Measurements from ENCODE around the gene UCP2. TPM values are rescaled to one million over a fixed set of nuclear protein-coding genes. Genes with fewer than 3 reads are reported as not detected.

The UCP2 gene
- total and polyA plus RNA-seq, 9 of the 15 experiments (the other 6 are each of a cell fraction or from before 2014, with no cell fraction given): 19.2 to 216 (median 87.9) TPM

GRCh38 chr11:74024261-74025029 is 41.8 kb upstream of the UCP2 start (continued):
- TF ChIP-seq TAF15 (IDR thresholded peaks at IDR 0.05; ENCODE audit: low read depth, low read length) (no peak), CHD4 (IDR thresholded peaks at IDR 0.05; ENCODE audit: insufficient read depth, insufficient replicate concordance, low read depth, low read length, poor library complexity, severe bottlenecking) (no peak), CAMTA2 (CRISPR knock-in tag; conservative IDR thresholded peaks at IDR 0.05) (no peak), TCF3 (CRISPR knock-in tag; IDR thresholded peaks at IDR 0.05) (no peak), FOXM1 (IDR thresholded peaks at IDR 0.05; ENCODE audit: low read depth) (no peak), FOXM1 (CRISPR knock-in tag; IDR thresholded peaks at IDR 0.05; ENCODE audit: low read depth) (no peak), RBFOX2 (IDR thresholded peaks at IDR 0.05; ENCODE audit: low read depth, low read length) (no peak), ZNF507 (tag; conservative IDR thresholded peaks at IDR 0.05) (no peak), PCBP1 (IDR thresholded peaks at IDR 0.05; ENCODE audit: low read depth, low read length, poor library complexity, severe bottlenecking) (no peak), HNRNPL (IDR thresholded peaks at IDR 0.05; ENCODE audit: low read depth, low read length) (no peak), CEBPZ (IDR thresholded peaks at IDR 0.05; ENCODE audit: borderline replicate concordance, low read depth, low read length) (no peak), ADNP (tag; IDR thresholded peaks at IDR 0.05) (no peak), SREBF1 (IDR thresholded peaks at IDR 0.05; ENCODE audit: borderline replicate concordance, low read depth, low read length) (no peak), PTBP1 (IDR thresholded peaks at IDR 0.05; ENCODE audit: low read depth, low read length) (no peak), MIER1 (IDR thresholded peaks at IDR 0.05; ENCODE audit: low read depth) (no peak), ZNF134 (CRISPR knock-in tag; conservative IDR thresholded peaks at IDR 0.05) (no peak), ATF3 (IDR thresholded peaks at IDR 0.05) (peak; percentile 86), ATF3 (CRISPR knock-in tag; conservative IDR thresholded peaks at IDR 0.05) (no peak), PHB (CRISPR knock-in tag; IDR thresholded peaks at IDR 0.05) (no peak), ZNF175 (CRISPR knock-in tag; IDR thresholded peaks at IDR 0.05; ENCODE audit: low read depth) (0 out of 2 replicates have a peak, but pooled peaks have one; percentile 58), CTBP1 (IDR thresholded peaks at IDR 0.05; ENCODE audit: borderline replicate concordance) (peak; percentile 93), ZNF740 (CRISPR knock-in tag; IDR thresholded peaks at IDR 0.05) (no peak), ZNF740 (tag; IDR thresholded peaks at IDR 0.05) (no peak), SMARCE1 (IDR thresholded peaks at IDR 0.05) (peak; percentile 22; the same call in 1 of the 2 replicates), PML (IDR thresholded peaks at IDR 0.05; ENCODE audit: low read length) (no peak)

Data from K562 (cell line).